ENCODE results near the gene LCOR.

DNA sequence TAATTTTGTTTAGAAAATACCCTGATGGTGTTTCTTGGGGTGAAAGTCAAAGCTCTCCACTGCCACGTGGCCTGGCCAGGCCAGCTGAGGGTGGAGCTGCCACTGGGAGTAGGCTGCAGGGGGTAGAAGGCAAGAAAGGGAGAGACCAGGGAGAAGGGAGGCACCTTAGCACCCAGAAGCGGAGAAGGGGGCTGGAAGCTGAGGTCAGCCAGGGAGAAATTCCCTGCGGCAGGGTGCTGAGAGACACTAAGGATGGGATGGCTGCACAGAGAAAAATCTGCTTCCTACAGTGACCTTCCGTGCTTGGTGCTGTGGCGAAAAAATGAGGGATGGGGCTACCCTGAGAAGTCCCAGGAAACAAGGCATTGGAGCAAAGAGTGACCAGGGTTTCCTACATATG lies 210.0 kb downstream of the LCOR start:
- TF ChIP-seq SNAI2 (CRISPR knock-in tag; IDR thresholded peaks at IDR 0.05) (no peak), GLIS3 (CRISPR knock-in tag; IDR thresholded peaks at IDR 0.05) (no peak), ZNF70 (CRISPR knock-in tag; IDR thresholded peaks at IDR 0.05) (no peak)
- TF ChIP-seq, protein P1, sequence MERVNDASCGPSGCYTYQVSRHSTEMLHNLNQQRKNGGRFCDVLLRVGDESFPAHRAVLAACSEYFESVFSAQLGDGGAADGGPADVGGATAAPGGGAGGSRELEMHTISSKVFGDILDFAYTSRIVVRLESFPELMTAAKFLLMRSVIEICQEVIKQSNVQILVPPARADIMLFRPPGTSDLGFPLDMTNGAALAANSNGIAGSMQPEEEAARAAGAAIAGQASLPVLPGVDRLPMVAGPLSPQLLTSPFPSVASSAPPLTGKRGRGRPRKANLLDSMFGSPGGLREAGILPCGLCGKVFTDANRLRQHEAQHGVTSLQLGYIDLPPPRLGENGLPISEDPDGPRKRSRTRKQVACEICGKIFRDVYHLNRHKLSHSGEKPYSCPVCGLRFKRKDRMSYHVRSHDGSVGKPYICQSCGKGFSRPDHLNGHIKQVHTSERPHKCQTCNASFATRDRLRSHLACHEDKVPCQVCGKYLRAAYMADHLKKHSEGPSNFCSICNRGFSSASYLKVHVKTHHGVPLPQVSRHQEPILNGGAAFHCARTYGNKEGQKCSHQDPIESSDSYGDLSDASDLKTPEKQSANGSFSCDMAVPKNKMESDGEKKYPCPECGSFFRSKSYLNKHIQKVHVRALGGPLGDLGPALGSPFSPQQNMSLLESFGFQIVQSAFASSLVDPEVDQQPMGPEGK (CRISPR knock-in tag; IDR thresholded peaks at IDR 0.05; ENCODE audit: borderline replicate concordance): no peak

All from SK-N-SH treated with all-trans-retinoic acid at 6 μM for 48 hours (cell line).